Stomach (tissue), 4 donors: ENCODE measurements around the gene SMAD3.

Experiments
- POLR2A ChIP-seq, 4 donors: fragments of 450-650 bp; IDR thresholded peaks; one replicate each; pipeline ENCODE4 v1.6.1; 2016; ENCODE audit warnings: antibody characterized with exemption in 4 of 4, control low read depth in 2 of 4, mild to moderate bottlenecking in 1 of 4, moderate library complexity in 1 of 4
- POLR2AphosphoS5 ChIP-seq, 3 donors: sonication (generic); formaldehyde crosslinking; IDR thresholded peaks; one replicate each; pipeline ENCODE4 v1.6.1; 2016; ENCODE audit warnings: antibody characterized with exemption in 3 of 3
- TF ChIP-seq, protein P1 (sequence below), 7 experiments: fragments of 450-650 bp in 4 of 7; fragments of 200-600 bp in 3 of 7; sonication (generic) in 3 of 7; IDR thresholded peaks; one replicate each; pipeline ENCODE4 v1.5.1; 2016 to 2019; ENCODE audit warnings: antibody characterized with exemption in 7 of 7, control low read depth in 2 of 7, mild to moderate bottlenecking in 1 of 7

DNA sequence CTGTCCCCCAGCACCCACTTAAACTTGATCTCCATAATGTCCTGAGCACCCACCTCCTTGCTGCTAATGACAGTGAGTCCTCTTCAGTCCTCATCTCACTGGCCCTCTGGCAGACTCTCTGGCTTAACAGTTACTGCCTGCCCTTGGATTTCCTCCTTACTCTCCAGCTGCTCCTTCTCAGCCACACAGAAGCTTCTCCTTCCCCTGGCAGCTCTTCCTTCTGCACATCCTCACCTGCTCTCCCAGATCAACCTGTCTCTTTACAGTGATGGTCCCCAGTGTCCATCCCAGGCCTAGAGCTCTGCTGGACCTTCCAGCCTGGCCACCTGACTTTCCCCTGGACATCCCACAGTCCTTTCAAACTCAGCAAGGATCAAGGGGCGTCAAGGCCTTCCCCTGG is 47.4 kb upstream of the SMAD3 start:
- TF ChIP-seq, protein P1, sequence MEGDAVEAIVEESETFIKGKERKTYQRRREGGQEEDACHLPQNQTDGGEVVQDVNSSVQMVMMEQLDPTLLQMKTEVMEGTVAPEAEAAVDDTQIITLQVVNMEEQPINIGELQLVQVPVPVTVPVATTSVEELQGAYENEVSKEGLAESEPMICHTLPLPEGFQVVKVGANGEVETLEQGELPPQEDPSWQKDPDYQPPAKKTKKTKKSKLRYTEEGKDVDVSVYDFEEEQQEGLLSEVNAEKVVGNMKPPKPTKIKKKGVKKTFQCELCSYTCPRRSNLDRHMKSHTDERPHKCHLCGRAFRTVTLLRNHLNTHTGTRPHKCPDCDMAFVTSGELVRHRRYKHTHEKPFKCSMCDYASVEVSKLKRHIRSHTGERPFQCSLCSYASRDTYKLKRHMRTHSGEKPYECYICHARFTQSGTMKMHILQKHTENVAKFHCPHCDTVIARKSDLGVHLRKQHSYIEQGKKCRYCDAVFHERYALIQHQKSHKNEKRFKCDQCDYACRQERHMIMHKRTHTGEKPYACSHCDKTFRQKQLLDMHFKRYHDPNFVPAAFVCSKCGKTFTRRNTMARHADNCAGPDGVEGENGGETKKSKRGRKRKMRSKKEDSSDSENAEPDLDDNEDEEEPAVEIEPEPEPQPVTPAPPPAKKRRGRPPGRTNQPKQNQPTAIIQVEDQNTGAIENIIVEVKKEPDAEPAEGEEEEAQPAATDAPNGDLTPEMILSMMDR (IDR thresholded peaks at IDR 0.05), result no peak
- TF ChIP-seq POLR2AphosphoS5 (IDR thresholded peaks at IDR 0.05) (no peak), POLR2A (IDR thresholded peaks at IDR 0.05) (no peak)
